ENCODE measurements around the gene FBRS.
"Not testable (repeated sequence)": the region's sequence is repeated elsewhere in the genome, so short reads cannot be mapped to it uniquely, and the experiment has no call there.

FBRS gene

GRCh38 chr16:30657866-30658730 is at the start of gene FBRS:
FBRS (plus strand) TSS chr16:30658431; CDS start chr16:30659519, 1,088 bp downstream.
- peak; percentile 100 for DNase-seq (ENCODE audit: low read depth)

- DNase-seq (ENCODE audit: low read depth), result no peak
These were observed 49.0 kb upstream of the FBRS start for GRCh38 chr16:30609002-30609925.

DNA sequence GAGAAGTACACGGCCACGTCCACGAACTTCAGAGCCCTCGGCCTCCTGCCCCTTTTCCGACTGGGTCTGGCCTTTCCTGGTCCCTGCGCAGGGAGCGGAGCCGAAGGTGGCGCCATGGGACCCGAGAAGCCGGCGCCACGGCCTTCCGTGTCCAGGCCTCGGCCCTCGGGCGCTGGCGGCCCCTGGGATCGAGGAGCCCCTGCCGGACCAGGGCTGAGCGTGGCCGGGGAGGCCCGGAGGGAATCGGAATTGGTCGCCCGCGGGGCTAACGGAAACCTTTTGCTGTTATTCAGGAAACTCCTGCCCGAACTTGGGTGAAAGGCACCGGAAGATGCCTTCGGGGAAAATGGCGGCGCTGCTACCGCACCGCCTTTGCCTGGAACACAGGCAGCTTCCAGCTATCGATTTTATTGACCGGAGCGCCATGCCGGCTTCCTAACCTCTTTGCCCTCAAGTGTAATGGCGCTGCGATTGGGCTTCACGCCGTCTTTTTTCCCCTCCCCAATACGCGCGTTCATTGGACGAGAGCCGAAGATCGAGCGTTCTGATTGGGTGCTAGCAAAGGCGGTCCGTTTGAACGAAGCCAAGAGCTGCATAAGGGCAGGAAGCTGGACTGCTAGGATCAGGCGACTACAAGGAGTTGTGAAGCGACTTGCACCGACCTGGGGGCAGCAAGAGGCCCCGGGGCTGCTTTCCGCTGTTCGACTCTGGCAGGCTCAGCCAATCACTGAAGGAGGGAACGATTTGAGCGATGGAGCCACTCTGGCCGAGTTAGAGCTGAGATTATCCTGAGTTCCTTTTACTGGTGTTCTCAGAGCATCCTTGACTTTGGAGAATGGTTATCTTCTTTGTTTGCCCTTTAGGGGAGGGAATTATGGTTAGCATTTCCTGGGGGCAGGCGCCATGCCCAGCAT is 48.0 kb upstream of the FBRS start, which contains the start of gene ZNF689:
TSS of gene ZNF689 (minus strand) at position 464 of the 914 bp plus-strand sequence. CDS start at position 116, 348 bp downstream.
- peak; percentile 89 for DNase-seq (ENCODE audit: low read depth)

GRCh38 chr16:30615358-30616091 is 42.7 kb upstream of the FBRS start:
- no peak for DNase-seq (ENCODE audit: low read depth)

DNA sequence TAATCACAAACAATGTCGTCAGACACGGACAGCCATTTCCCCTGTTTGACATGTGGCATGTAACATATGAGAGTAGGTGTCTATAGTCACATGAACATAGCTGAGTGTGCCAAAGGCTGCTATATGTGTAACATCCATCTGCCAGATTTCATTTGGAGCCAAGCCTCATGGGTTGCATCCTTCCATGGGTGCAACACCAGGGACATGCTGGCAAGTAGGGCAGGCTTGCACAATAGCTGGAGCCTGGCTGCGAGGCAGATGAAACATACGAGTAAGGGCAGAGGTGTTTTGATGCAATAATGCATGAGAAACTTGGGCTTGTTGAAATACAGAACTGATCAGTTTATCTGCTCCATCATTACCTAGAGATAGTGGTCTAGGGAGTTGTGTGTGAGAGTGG is 39.0 kb upstream of the FBRS start:
- DNase-seq (ENCODE audit: low read depth), result no peak

- DNase-seq (ENCODE audit: low read depth), result no peak
These were observed 38.6 kb upstream of the FBRS start for GRCh38 chr16:30619638-30620037.

- DNase-seq (ENCODE audit: low read depth), result no peak
These were observed 38.1 kb upstream of the FBRS start for GRCh38 chr16:30620169-30620568.

- no peak for DNase-seq (ENCODE audit: low read depth)
These were observed 36.5 kb upstream of the FBRS start for GRCh38 chr16:30621765-30622164.

DNA sequence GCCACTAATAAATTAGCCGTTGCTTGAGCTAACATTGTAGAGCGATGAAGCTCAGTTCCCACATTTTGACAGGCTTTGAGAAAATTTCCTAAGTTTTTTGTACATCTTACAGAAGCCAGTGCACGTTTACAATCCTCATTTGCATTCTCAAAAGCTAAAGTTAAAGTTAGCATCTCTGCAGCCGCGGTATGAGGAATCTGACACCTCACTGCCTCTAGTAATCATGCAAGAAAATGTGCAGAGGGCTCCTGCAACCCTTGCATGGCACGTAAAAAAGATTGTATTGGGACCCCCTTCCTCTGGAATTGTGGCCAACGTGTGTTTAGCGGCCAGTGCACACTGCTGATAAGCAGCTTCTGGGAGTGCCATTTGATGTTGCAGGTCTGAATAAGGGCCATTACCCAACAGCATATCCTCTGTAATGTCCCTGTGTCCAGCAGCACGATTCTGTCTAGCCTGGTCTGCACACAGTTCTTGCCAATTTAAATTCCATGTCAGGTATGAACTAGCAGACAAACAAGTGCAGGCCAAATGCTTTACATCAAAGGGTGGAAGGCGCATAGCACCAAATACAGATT is 35.7 kb upstream of the FBRS start:
- no peak for DNase-seq (ENCODE audit: low read depth)

DNA sequence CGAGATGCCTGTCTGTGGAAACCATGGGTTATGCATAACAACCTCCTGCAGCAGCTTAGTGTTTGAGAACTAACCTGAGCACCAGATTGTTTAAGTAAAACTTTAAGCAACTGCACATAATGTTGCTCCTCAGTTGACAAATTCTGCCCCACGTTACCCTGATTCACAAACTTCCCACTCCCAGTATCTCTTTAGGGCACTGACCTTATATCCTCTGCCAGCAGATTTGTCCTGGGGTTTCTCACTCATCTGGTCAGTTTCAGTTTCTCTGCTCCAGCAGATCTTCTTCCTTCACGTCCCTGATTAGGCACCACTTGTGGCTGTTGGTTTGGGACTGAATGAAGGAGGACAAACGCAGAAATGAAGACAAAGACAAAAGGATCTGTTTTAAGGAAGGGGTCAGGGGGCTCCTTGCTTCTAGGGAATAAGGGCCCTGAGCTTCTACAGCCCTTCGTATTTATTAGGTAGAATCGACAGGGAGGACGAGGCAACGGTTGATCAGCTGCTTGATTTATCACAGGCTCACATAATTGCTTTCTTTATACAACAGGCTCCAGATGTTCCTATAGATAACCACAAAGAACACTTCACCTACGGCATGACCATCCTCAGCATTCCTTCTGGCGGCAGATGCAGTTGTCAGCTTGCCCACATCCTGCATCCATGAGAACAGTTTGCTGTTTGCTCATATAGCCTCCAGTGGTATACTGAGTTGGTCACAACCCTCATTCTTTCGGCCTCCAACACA is 34.5 kb upstream of the FBRS start:
- no peak for DNase-seq (ENCODE audit: low read depth)

DNA sequence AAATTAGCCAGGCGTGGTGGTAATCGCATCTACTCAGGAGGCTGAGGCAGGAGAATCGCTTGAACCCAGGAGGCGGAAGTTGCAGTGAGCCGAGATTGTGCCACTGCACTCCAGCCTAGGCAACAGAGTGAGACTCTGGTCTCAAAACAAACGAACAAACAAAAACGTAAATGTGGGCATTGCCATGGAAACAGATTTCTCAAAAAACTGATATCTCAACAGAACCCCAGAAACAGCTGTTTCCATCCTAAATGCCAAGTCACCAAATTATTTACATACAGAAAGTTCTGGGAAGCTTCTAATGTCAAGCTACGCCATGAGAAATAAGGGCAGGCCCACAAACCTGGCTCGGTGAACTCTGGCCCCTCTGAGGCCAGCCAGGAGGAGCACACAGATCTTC is 32.0 kb upstream of the FBRS start:
- DNase-seq (ENCODE audit: low read depth), result no peak

GRCh38 chr16:30628628-30629540 is 29.3 kb upstream of the FBRS start:
- no peak for DNase-seq (ENCODE audit: low read depth)

GRCh38 chr16:30632454-30632853 is 25.8 kb upstream of the FBRS start:
- not testable (repeated sequence) for DNase-seq (ENCODE audit: low read depth)

DNA sequence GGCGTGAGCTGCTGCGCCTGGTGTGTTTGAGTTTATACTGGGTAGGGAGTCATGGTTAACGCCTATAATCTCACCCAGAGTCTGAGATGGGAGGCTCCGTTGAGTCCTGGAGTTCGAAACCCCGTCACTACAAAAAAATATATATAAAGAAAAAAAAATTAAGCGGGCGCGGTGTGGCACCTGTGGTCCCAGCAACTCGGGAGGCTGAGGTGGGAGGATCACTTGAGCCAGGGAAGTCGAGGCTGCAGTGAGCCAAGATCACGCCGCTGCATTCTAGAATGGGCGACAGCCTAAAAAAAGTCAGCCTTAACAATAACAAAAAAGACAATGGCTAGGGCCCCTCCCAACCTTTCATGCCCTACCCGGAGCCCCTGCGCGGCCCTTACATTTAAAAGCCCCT is 24.7 kb upstream of the FBRS start:
- DNase-seq (ENCODE audit: low read depth), result no peak

DNA sequence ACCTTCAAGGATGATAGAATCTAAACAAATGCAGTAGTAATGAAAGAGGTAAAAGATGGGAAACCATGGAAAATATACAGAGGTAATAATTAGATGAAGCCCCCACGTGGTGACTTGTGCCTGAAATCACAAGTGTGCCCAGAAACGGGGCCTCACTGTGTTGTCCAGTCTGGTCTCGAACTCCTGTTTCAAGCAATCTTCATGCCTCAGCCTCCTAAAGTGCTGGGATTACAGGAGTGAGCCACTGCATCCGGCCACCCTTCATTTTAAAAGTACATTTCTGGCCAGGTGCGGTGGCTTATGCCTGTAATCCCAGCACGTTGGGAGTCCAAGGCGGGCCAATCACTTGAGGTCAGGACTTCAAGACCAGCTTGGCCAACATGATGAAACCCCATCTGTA is 21.6 kb upstream of the FBRS start:
- no peak for DNase-seq (ENCODE audit: low read depth)

DNA sequence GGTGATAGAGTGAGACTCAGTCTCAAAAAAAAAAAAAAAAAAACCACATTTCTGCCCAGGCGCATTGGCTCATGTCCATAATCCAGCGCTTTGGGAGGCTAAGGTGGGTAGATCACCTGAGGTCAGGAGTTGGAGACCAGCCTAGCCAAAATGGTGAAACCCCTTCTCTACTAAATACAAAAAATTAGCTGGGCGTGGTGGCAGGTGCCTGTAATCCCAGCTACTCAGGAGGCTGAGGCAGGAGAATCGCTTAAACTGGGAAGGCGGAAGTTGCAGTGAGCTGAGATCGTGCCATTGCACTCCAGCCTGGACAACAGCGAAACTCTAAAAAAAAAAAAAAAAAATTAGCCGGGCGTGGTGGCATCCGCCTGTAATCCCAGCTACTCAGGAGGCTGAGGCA is 21.1 kb upstream of the FBRS start:
- not testable (repeated sequence) for DNase-seq (ENCODE audit: low read depth)

DNA sequence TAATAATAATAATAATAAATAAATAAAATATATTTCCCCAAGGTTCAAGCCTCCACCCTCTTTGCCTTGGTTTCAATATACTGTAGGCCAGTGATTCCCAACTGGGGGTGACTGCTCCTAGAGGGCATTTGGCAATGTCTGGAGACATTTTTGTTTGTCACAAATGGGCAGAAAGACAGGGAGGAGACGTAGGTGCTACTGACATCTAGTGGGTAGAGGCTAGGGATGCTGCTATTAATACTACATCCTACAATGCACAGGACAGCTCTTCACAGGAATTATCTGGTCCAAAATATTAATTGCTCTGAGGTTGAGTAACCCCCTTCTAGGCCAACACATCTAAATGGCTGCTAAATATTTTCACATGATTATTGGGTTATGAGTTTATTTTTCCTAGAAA is 20.3 kb upstream of the FBRS start:
- no peak for DNase-seq (ENCODE audit: low read depth)

DNA sequence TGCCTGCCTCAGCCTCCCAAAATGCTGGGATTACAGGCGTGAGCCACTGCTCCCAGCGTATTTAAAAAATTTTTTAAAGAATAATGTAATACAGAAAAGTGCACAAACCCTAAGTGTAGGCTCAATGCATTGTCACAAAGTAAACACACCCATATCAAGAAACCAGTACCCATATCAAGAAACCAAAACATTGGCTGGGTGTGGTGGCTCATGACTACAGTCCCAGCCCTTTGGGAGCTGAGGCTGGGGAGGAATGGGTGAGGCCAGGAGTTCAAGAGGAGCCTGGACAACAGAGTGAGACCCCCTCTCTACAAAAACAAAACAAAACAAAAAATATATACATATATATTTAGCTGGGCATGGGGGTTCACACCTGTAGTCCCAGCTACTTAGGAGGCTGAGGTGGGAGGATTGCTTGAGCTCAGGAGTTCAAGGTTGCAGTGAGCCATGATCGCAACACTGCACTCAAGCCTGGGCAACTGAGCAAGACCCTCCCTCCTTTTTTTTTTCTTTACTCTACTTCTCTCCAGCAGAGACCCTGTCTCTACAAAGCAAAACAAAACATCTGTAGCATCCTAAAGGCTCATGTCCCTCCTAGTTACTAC is 16.8 kb upstream of the FBRS start:
- no peak for DNase-seq (ENCODE audit: low read depth)

Measured in non-pigmented ciliary epithelial cell (primary cell).